Measurements from ENCODE around the gene RGS10.

GRCh38 chr10:119470920-119471702 lies 71.4 kb downstream of the RGS10 start:
- TF ChIP-seq CTCF (IDR thresholded peaks at IDR 0.05 in 4 of 5, conservative IDR thresholded peaks at IDR 0.05 in 1 of 5) (no peak), POLR2A (IDR thresholded peaks at IDR 0.05) (no peak)
